DMS53 (cell line): ENCODE results near the gene RPS19BP1.

Experiments used
- DNase-seq: peaks from one replicate; lab custom pipeline; 2025; lab: John Stamatoyannopoulos, UW

RPS19BP1 gene

DNA sequence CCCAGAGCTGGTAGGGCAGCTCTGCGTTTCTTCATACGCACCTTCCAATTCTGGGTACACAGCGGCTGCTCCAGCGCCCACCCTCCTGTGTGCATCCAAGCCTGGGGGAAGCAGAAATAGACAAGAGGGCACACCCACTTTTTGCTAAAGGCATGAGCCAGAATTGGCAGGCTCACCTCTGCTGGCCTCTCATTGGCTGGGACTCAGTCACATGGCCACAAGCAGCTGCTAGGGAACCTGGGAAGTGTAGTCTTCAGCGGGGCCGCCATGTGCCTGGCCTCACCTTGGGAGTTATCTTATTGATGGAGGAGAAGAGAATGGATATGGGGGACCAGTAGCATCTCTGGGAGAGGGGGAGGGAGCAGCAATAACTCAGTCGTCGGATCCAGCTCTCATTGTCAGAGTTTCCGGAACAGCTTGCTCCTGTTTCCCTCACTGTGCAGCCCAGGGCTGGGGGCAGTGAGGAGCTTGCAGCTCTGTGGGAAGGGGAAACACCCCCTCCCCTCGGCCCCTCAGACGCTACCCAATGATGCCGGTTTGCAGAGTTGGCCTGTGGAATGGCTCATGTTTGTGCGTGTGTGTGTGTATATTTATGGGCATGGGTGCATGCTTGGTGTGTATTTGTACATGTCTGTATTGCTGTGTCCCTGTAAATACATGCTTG lies 42.3 kb downstream of the RPS19BP1 start:
- DNase-seq, result peak; percentile 73

DNA sequence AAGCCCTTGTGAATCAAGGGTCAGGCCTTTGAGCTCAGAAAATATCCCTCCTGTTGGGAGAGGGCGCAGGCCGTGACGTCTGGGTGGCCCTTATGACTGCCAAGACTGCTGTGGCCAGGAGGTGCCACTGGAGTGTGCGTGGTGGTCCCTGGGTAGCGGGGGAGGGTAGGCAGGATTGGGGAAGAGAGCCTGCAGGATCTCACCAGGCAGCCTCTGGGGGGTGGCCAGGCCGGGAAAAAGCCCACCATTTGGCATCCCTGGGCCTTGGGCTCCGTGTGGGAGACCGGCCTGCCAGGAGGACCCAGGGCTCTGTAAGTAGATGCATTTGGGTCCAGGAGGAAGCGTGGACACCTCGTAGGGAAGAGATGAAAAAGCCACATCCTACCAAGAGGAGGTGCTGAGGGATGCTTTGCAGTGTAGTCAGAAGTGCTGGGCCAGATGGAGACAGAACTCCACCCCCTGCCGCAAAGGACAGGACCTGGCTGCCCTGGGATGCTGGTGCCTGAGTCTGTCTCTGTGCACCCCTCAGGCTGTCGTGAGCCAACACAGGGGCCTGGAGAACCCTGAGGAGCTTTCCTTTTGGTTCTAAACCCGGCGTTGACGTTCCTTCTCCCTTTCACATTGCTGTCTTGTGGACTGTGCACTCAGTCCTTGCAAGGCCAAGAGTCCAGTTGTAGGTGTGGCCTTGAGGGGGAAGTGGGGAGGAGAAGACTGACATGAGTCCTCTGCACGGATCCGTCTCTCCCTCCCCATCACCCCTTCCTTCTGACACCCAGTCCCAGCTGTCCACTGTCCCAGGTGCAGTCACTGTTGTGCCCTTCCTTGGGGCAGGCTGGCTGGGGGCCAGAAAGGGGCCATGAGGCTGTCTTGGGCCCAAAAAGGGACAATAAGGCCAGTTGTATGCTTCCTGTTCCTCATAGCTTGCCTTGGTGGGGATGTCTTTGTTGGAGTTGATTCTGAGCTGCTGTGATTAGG lies 43.2 kb downstream of the RPS19BP1 start:
- DNase-seq, result no peak

DNA sequence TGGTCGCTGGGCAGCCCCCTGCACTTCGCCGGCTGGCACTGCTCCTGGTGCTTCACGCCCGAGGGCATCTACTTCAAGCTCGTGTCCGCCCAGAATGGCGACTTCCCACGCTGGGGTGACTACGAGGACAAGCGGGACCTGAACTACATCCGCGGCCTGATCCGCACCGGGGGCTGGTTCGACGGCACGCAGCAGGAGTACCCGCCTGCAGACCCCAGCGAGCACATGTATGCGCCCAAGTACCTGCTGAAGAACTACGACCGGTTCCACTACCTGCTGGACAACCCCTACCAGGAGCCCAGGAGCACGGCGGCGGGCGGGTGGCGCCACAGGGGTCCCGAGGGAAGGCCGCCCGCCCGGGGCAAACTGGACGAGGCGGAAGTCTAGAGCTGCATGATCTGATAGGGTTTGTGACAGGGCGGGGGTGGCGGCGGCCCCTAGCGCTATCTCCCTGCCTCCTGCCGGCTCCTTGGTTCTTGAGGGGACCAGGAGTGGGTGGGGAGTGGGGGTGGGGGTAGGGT lies 43.9 kb downstream of the RPS19BP1 start:
- no peak for DNase-seq

GRCh38 chr22:39487826-39488520 lies 44.6 kb downstream of the RPS19BP1 start:
- no peak for DNase-seq

GRCh38 chr22:39486951-39487825 lies 45.4 kb downstream of the RPS19BP1 start:
- no peak for DNase-seq

- DNase-seq, result no peak
Observed at GRCh38 chr22:39482768-39483167, 49.8 kb downstream of the RPS19BP1 start.

GRCh38 chr22:39481595-39481994 lies 51.0 kb downstream of the RPS19BP1 start:
- DNase-seq, result no peak

DNA sequence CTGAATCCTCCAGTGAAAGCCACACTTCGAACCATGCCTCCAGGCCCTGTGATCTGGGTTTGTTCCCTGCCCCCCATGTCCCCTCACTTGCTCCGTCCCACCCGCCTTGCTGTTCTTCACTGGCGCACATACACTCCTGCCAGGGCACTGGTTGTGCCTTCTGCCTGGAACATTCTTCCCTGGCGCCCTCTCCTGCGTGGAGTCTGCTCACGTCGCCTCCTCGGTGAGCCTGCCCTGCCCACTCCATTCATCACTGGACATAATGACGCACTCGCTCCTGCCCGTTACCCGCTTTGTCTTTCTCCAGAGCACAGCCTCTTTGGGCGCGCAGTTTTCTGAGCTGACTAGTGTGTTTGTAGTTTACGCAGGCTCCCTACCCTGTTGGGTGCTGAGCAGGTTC lies 51.5 kb downstream of the RPS19BP1 start:
- no peak for DNase-seq

DNA sequence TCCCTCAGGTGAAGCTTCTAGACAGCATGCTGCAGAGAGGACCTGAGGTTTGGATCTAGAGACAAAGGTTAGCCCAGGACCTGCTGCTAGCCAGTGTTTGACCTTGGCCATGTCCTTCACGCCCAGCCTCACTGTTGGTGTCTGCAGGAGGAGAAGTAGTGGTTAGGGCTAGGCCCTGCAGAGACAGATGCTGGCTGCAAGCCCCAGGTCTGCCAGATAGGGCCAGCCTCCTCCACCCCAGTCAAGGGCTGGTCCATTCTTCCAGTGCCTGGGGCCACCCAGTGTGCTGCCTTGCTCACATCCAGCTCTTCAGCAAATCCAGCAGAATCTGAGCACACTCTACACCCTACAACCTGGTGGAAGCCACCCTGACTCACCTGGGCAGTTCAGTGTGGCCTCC lies 52.0 kb downstream of the RPS19BP1 start:
- DNase-seq, result no peak

GRCh38 chr22:39479254-39479653 lies 53.3 kb downstream of the RPS19BP1 start:
- no peak for DNase-seq
